ENCODE results near the gene TRDN.
"Not testable (repeated sequence)": the region's sequence is repeated elsewhere in the genome, so short reads cannot be mapped to it uniquely, and the experiment has no call there.

Gene TRDN

DNA sequence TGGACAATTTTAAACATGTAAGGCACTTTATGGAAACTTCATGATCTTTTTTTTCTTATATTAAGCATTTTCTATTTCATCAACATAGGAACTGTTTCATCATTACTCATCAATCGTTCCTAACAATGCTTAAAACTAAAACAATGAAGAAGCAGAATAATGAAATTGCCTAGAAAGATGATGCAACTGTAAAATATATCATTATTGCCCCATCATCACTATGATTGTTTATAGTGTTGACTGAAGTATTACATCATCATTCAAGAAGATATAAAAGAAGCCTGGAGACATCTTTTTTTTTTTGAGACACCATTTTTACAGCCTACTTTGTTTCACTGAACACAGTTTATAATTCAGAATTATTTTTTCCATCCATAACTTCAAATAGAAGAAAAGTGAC is 147.2 kb downstream of the TRDN start:
- no peak for DNase-seq

DNA sequence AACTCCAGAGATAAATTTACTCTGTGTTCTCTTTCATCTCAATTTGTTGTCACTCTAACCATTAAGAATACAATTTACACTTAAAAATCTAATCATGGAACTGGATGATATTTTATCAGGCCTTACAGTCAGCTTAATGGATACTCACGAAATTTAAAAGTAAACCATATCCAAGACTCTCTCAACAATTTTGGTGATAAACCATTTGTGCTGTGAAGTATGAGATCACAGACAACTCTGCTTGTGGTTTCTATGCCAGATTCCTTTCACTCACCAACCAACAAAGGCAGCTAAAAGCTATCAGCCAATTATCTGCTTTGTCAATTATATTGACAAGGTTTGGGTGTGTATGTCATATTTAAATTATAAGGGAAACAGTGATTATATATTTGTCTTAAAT is 155.8 kb downstream of the TRDN start:
- no peak for DNase-seq

DNA sequence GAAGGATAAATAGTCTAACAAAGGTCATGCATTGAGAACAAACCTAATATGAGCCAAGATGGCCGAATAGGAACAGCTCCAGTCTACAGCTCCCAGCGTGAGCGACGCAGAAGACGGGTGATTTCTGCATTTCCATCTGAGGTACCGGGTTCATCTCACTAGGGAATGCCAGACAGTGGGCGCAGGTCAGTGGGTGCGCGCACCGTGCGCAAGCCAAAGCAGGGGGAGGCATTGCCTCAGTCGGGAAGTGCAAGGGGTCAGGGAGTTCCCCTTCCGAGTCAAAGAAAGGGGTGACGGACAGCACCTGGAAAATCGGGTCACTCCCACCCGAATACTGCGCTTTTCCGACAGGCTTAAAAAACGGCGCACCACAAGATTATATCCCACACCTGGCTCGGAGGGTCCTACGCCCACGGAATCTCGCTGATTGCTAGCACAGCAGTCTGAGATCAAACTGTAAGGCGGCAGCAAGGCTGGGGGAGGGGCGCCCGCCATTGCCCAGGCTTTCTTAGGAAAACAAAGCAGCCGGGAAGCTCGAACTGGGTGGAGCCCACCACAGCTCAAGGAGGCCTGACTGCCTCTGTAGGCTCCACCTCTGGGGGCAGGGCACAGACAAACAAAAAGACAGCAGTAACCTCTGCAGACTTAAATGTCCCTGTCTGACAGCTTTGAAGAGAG is 164.6 kb downstream of the TRDN start:
- not testable (repeated sequence) for DNase-seq

DNA sequence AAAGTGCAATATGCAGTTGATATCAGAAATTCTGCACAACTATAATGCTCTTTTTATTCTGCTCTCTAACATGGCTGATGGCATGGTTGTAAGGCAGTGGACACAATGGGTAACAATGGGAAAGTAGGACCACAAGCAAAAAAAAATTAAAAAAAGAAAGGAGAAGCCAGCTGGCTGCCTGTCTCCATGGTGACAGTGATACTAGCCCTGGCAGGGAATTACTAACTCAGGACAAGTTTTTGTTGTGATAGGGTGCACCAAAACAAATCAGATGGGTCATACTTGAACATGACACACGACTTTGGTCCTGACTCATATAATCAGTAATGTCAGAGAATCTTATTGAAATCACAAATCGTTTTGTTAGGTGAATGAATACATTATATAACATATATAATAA is 169.4 kb downstream of the TRDN start:
- DNase-seq: no peak

DNA sequence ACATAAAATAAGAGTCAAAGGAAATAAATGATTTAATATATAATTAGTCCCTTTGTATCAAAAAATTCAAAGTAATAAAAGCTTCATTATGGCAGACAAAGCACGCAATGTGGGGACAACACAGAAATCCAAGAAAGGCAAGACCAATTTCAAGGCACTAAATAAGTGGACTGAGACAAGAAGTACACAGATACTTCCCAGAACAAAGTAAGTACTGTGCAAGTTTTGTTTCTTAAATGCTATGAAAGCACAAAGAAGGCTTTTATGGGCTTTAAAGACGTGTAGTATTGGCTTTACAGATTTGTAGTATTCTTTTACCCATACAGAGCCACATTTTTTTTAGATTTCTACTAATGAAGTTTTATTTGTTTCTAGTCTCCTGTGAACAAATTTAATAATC is 174.6 kb downstream of the TRDN start:
- DNase-seq: no peak

DNA sequence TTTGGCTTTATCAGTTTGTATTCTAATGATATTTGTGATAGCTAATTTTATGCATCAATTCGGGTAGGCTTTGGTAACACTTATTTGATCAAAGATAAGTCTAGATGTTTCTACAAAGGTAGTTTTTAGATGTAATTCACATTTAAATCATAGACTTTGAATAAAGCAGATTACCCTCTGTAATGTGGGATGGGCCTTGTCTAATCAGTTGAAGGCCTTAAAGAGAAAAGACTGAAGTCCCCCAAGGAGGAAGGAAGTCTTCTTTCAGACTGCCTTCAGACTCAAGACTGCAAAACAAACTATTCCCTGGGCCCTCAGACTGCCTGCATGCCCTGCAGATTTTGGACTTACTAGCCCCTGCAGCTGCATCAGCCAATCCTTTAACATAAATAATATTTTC is 178.5 kb downstream of the TRDN start:
- no peak for DNase-seq

DNA sequence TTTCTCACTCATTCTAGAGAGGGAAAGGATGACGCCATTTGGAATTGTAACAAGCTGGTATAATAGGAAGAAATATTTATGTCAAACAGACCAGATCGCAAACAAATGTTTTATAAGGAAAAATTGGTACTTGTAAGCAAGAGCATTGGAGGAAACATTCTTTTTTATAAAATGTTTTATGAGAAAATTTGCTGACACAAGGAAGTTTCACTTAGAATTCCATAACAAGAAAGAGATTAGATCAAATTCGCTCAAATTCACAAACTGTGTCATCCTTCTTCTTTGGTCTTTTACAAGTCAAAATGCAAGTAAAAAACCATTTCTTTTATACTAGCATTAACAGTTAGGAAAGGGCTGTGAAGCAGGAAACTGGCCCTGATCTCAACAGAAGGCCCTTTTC is 179.9 kb downstream of the TRDN start:
- no peak for DNase-seq

DNA sequence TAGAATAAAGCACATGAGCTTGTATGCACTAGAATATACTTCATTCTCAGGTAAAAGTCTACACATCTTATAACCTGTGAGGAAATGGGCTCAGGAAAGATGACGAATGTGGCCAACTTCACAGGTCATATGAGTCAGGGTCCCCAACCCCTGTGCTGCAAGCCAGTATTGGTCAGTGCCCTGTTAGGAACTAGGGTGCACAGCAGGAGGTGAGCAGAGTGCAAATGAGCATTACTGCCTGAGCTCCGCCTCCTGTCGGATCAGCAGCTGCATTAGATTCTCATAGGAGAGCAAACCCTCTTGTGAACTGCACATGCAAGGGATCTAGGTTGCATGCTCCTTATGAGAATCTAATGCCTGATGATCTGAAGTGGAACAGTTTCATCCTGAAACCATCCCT is 182.3 kb downstream of the TRDN start:
- no peak for DNase-seq

DNA sequence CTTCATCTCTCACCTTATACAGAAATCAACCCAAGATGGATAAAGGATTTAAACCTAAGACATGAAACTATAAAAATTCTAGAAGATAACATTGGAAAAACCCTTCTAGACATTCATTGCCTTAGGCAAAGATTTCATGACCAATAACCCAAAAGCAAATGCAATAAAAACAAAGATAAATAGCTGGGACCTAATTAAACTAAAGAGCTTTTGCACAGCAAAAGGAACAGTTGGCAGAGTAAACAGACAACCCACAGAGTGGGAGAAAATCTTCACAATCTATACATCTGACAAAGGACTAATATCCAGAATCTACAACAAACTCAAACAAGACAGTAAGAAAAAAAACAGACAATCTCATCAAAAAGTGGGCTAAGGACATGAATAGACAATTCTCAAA is 183.7 kb downstream of the TRDN start:
- DNase-seq: not testable (repeated sequence)

DNA sequence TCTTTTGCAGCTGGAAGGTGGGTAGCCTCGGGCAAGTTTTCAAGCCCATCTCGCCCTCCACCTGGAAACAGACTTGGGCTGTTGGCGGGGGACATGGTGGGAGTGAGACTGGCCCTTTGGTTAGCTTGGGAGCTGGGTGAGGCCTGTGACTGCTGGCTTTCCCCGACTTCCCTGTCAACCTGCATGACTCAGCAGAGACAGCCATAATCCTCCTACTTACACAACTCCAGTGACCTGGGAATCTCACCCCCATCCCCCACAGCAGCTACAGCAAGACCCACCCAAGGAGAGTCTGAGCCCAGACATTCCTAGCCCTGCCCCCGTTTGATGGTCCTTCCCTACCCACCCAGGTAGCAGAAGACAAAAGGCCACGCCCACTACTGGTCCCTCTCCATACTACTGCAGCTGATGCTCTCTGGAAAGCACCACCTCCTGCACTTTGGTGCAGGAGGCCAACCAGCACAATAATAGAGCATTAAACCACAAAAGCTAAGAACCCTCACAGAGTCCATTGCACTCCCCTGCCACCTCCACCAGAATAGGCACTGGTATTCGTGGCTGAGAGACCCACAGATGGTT is 188.4 kb downstream of the TRDN start:
- DNase-seq: no peak

DNA sequence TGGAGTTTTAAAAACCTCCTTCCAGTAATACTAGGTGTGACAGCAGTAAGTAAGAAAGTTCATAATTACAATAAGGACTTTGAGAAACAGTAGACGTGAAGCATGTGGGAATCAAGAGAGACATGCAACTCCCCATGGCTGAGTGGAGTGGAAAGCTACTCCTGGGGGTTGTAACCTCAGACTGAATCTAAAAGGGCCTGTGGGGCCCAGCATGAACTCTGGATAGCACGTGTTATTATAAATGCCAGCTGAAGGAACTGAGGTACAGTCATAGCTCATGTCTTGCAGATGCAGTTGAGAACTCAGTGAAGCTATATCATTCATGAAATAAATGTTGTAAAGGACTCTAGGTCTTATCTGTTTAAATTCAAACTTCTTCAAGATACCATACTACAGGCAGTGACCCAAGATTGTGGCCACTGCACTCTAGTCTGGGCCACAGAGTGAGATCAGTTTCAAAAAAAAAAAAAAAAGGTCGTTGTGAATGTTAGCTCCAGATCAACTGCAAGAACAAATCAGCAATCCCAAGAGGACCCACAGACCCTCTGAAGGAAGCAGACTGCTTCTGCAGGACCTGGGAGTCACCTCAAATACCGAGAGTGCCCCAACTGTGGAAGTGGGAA is 189.3 kb downstream of the TRDN start:
- DNase-seq: no peak

DNA sequence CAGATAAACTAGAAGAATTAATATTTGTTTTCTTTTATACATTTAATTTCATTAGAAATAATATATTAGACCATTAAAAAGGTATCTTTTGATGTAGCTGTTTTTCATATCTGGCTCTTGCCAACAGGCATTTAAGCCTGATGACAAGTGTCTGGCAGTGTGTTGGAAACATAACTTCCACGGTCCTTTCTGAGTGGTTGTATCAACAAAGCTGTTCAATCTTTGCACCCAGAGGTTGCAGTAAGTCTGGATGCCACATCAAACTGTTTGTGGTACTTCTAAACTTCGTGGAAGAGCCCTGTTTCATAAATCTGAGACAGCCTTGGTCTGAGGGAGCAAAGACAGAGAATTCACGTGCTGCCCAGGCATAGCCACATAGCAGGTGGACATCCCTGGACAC is 197.4 kb downstream of the TRDN start:
- no peak for DNase-seq

DNA sequence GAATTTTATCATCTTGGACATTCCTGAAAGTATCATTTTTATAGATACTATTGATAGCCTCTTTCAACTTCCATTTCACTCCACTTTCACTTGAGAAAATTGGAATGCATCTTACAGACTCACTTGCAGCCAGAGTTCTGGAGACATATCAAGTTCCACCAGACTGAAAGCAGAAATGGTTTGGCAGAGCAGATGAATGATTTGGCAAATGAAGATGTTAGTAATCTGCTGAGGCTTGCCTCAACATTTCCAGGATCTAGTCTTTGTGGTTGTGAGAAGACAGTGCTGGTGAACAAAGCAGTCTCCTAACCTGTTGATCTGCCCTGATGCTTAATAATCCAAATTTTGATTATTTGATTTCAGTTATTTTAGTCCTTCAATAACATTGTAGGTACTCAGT is 202.6 kb downstream of the TRDN start:
- no peak for DNase-seq

DNA sequence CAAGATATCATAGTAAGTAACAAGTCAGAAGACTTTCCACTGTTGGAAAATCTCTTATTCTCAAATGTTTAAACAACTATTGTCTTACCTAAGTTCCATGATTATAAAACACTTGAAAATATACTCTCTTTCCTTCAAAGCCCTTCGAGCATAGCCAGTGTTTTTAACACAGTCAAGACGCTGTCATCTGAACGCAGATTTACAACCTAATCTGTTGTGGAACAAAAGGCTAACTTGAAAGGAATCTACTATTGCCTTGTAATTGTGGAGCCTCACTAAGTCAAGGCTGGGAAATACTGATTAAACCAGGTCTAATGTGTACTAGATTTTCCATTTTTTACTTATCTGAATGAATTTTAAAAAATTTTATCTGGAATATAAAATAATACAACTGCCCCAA is 205.8 kb downstream of the TRDN start:
- DNase-seq: no peak

DNA sequence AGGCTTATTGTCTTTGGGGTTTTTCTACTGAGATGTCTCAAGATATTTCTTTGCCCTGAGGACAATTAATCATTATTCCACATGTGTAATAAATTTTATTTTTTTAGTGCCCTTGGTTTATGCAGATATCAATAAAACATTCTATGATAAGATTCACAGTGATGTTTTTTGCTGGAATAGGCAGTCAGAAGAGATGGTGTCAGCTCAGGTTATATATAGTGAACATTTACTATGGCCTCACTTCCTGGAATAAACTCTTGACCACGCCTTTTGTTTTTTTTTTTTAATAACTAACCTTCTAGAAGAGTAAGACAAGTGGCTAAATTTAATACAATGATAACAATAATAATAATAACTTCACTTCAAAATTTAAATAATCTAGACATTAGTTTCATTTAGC is 209.7 kb downstream of the TRDN start:
- no peak for DNase-seq

DNA sequence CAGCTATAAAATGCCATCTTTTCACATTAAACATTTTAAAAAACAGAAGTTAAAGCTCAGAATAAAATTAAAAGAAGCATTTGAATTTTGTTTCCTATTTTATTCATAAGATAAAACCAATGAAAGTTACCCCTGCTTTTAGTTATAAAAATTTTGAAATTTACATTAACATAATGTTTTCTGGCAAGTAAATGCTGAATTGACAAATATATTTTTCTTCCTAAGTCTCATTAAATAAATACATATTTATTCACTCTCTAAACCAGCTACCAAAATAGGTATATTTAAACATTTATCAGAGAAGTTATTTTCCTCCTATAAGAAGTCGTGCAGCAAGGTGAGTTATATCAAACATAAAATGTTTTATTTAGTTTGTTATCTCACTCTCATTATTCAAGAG is 213.6 kb downstream of the TRDN start:
- no peak for DNase-seq

DNA sequence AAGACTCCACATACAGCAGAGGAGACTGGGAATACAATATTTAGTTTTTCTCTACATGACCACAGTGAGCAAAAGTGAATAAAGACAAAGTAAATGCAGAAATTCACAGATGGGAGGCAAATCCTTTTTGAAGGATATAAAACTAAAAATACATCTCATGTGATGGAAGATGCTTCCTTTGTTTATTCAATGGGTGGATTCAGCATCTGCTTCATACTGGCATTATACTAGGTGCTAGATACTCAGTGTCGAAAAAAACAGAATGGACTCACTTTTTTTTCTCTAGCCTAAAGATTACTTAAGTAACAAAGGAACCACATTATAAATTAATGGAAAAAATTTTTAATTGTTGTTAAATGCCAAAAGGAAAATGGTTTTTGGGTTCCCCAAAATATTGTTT is 216.2 kb downstream of the TRDN start:
- no peak for DNase-seq

DNA sequence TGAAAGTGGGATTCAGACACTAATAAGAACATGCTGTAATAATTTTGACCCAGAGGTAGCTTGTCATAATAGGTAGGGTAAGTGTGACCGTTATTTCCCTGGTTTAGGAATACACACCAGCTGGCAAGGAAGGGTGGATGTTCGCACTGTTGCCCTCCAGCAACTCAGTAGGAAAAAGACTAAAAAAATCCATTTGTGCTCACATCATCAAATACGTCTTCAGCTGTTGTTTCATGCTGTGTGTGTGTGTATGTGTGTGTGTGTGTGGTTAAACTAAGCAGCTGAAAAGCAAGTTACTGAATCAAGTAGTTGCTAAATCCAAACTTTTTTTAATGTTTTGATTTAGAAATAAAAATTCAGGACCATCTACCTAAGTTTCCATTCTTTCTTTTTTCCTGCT is 218.7 kb downstream of the TRDN start:
- DNase-seq: no peak

DNA sequence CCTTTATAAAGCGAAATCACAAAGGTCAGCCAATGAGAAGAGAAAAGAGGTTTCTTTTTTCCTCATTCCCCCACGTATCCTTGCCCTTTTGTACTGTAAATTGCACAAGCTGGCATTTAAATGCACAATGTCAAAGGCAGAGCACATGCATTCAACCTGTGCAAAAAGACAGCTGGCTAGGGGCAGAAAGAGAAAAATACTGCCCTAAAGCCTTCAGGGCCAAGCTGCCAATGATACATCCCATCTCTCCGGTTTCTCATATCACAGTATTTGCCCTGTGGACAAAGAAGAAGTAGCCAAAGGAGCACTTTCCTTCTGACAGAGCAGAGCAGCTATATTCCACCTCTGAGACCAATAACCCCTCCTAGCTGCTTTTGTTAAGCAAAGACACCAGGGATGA is 219.2 kb downstream of the TRDN start:
- no peak for DNase-seq

DNA sequence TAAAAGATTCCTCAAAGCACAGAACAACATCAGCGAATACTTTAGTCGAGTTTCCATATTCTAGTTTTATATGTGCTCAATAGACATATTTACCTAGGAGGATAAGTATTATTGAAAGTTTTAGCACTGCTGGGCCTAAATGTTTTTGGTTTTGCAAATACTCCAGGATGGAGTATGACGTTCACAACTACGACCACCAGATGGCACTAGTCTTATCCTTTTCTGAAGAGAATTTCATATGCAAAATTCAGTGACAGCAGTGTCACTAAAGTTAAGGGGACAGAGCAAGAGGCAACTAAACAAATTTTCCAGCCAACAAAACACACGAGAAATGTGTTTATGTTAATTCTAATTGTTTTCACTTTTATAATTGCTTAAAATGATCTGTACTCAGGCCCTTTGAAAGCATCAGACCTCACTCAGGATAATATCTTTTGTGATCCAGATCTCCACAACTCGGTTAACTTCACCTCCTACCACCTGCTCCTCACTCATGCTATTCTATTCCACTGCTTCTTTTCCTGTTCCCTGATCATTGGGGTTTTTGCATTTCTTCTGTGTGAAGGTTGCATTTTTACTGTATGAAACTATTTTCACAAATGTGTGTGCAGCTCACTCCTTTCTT is 220.8 kb downstream of the TRDN start:
- peak; percentile 85 for DNase-seq

DNA sequence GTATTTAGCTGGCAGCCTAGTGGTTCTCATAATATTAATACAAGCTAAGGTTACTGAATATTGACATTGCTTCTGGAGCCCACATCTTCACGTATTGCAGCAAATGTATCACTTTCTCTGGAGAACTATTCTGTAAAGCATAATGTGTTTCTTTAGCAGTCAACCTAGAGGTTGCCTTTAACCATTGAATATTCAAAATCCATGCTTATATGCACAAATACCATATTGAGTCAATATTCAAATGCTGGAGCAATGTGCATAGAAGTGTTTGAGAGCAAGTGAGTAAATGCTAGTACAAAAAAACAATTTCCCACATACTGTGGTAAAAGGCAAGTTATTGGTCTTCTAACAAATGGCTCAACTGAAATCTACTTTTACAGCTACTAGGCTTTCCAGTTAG is 231.8 kb downstream of the TRDN start:
- DNase-seq: no peak

DNA sequence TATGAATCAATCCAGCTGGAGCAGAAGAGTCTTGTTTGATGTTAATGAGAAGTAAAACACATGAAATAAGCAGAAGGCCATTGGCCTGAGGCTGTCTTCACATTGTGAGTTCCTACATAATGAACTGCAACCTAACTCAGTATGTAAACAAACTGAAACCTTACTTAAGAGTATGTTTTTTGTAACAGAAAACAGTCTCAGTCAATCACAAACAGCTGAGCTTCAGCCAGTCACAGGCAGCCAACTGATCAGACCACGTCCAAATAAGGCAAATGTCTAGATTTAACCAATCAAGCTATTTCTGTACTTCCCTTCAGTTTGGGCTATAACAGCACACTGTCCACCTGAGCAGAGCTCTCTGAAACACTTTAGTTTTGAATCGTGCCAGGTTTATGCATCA is 234.7 kb downstream of the TRDN start:
- DNase-seq: peak; percentile 44

DNA sequence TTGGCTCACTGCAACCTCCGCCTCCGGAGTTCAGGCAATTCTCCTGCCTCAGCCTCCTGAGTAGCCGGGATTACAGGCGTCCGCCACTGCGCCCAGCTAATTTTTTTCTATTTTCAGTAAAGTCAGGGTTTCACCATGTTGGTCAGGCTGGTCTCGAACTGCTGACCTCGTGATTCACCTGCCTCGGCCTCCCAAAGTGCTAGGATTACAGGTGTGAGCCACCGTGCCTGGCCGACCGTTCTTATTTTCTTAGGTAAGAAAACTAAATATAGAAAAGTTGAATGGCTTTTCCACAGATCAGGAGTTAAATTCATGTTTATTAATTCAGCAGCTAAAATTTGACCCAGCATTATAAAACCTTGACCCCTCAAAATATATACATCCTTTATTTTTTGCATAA is 238.7 kb downstream of the TRDN start:
- no peak for DNase-seq

DNA sequence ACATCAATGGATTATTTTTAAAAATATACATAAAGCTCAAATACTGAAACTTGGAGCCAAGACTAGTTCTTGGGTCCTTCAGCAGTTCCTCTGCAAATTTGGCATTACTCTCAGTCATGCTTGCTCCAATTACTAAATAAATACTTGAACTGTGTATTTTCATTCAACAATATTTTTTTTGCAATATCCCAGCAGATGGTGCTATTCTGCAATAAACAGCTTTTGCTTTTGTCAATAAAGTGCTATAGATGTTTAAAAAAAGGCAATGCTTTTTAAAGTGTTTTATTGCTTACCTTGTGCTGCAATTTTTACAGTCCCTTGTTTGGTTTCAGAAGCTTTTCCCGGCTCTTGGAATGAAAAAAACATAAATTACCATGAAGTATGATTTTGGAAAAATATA is 243.4 kb downstream of the TRDN start:
- peak; percentile 98 for DNase-seq
